ENCODE measurements around the gene DICER1. TPM values are rescaled to one million over a fixed set of nuclear protein-coding genes. Genes with fewer than 3 reads are reported as not detected.

DICER1 gene
- total and polyA plus RNA-seq, 3 donors from 2014 or later, result 31.7 to 111 (median 88.1) TPM

DNA sequence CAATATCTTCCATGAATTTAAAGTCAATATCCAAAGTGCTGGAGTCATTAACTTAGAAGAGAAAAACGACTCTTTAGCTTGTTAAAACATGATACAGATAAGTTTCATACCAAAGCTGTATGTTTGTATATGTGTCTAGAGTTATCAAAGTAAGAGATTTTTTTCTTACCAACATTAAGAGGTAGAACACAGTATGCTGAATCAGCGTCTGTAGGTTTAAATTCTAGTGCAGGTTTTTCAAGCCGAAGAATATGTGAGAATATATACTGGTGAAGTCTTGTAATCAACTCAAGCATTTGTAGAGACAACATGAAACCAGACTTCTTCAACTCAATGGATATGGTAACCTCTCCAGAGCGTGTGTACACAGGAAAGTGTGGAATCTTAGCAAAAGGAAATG lies 49.6 kb downstream of the DICER1 start:
- no peak for TF ChIP-seq POLR2A (IDR thresholded peaks at IDR 0.05)
- TF ChIP-seq, protein P1, sequence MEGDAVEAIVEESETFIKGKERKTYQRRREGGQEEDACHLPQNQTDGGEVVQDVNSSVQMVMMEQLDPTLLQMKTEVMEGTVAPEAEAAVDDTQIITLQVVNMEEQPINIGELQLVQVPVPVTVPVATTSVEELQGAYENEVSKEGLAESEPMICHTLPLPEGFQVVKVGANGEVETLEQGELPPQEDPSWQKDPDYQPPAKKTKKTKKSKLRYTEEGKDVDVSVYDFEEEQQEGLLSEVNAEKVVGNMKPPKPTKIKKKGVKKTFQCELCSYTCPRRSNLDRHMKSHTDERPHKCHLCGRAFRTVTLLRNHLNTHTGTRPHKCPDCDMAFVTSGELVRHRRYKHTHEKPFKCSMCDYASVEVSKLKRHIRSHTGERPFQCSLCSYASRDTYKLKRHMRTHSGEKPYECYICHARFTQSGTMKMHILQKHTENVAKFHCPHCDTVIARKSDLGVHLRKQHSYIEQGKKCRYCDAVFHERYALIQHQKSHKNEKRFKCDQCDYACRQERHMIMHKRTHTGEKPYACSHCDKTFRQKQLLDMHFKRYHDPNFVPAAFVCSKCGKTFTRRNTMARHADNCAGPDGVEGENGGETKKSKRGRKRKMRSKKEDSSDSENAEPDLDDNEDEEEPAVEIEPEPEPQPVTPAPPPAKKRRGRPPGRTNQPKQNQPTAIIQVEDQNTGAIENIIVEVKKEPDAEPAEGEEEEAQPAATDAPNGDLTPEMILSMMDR (IDR thresholded peaks at IDR 0.05), result no peak
- intact Hi-C loops (cut with DNase I; ENCODE audit: low total_unique reads), result no loop called here
- no peaks in the 10 kb centered on the region for H3K36me3 ChIP-seq (ENCODE audit: low read depth, missing control alignments)

DNA sequence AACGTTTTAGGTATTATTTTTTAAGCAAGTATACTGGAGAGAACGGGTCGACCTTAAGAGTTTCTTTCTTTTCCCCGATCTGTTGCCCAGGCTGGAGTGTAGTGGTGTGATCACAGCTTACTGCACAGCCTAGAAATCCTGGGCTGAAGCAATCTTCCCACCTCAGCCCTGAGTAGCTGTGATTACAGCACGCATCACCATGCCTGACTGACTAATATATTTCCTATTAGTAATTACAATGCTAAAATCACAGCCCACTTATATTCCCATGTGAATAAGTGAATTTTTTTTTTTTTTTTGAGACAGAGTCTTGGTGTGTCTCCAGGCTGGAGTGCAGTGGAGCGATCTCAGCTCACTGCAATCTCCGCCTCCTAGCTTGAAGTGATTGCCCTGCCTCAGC lies 50.4 kb downstream of the DICER1 start:
- intact Hi-C loops (cut with DNase I; ENCODE audit: low total_unique reads), result no loop called here
- Histone ChIP-seq H3K4me1 (peaks cover 6% of the 10 kb centered on the region), H3K27ac (no peak overlapping the region), H3K27me3 (no peaks in the 10 kb centered on the region), H3K36me3 (ENCODE audit: low read depth, missing control alignments) (no peaks in the 10 kb centered on the region), H3K9me3 (no peaks in the 10 kb centered on the region), H3K4me3 (no peak overlapping the region)
- TF ChIP-seq, protein P1 (IDR thresholded peaks at IDR 0.05), result no peak
- TF ChIP-seq POLR2A (IDR thresholded peaks at IDR 0.05), result no peak
- DNase-seq, result no peak
- 91 to 94% methylated on average over 7 of the region's 7 CpGs for WGBS, 2 donors

More for the DNA sequence above, 49.6 kb downstream of the DICER1 start:
- H3K27me3 ChIP-seq, result no peaks in the 10 kb centered on the region
- no peak for DNase-seq
- peaks cover 3% of the 10 kb centered on the region for H3K4me1 ChIP-seq
- 91 to 94% methylated on average over 4 of the region's 4 CpGs for WGBS, 2 donors
- no peak overlapping the region for H3K27ac ChIP-seq
- no peaks in the 10 kb centered on the region for H3K9me3 ChIP-seq
- H3K4me3 ChIP-seq, result no peak overlapping the region

DNA sequence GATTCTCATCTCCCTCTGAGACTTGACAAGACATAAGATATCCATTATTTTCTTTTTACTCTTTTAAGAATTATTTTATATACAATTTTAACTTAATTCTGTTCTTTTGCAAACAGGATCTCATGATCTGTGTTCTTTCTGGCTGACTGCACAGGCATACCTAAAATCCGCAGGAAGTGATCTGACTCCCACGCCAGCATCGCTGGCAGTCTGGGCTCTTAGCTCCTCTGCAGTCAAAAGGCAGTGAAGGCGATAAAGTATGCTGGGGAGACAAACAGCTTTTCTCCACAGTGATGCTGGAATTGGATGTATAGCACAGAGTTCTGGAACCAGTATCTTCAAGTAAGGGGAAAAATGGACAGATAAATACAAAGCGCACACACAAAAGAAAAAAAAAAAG lies 52.4 kb downstream of the DICER1 start:
- H3K4me1 ChIP-seq, result peaks cover 13% of the 10 kb centered on the region
- intact Hi-C loops (cut with DNase I; ENCODE audit: low total_unique reads), result no loop called here
- H3K36me3 ChIP-seq (ENCODE audit: low read depth, missing control alignments), result no peaks in the 10 kb centered on the region
- DNase-seq, result no peak
- H3K27ac ChIP-seq, result no peak overlapping the region
- 74 to 88% methylated on average over 5 of the region's 5 CpGs for WGBS, 2 donors
- H3K9me3 ChIP-seq, result no peaks in the 10 kb centered on the region
- H3K4me3 ChIP-seq, result no peak overlapping the region
- no peaks in the 10 kb centered on the region for H3K27me3 ChIP-seq
- TF ChIP-seq, protein P1 (IDR thresholded peaks at IDR 0.05), result no peak
- TF ChIP-seq POLR2A (IDR thresholded peaks at IDR 0.05), result no peak

DNA sequence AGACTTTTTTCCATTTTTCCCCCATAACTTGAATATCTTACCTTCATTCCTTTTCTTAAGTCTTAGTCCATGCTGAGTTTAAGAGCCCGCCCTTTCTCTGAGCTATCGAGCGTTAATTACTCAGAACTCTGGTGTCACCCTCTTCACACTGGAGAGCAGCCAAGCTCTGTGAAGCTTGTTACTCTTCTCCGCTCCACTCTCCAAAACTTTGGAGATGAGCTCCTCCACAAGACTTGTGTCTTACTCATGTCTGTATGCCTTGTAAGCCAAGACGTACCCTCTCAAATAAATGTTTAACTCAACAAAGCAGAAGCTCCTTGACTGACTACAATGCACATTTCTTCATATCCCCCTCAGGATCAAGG lies 54.7 kb downstream of the DICER1 start:
- DNase-seq, result peak; percentile 51
- H3K36me3 ChIP-seq (ENCODE audit: low read depth, missing control alignments), result no peaks in the 10 kb centered on the region
- no peak overlapping the region for H3K4me3 ChIP-seq
- WGBS, 2 donors, result 67 to 68% methylated on average over 5 of the region's 5 CpGs
- no peak overlapping the region for H3K27ac ChIP-seq
- no peaks in the 10 kb centered on the region for H3K9me3 ChIP-seq
- H3K27me3 ChIP-seq, result no peaks in the 10 kb centered on the region
- intact Hi-C loops (cut with DNase I; ENCODE audit: low total_unique reads), result no loop called here
- H3K4me1 ChIP-seq, result peaks cover 17% of the 10 kb centered on the region
- no peak for TF ChIP-seq POLR2A (IDR thresholded peaks at IDR 0.05)
- TF ChIP-seq, protein P1 (IDR thresholded peaks at IDR 0.05), result no peak
